ENCODE results near the gene PPIA.

Gene PPIA

DNA sequence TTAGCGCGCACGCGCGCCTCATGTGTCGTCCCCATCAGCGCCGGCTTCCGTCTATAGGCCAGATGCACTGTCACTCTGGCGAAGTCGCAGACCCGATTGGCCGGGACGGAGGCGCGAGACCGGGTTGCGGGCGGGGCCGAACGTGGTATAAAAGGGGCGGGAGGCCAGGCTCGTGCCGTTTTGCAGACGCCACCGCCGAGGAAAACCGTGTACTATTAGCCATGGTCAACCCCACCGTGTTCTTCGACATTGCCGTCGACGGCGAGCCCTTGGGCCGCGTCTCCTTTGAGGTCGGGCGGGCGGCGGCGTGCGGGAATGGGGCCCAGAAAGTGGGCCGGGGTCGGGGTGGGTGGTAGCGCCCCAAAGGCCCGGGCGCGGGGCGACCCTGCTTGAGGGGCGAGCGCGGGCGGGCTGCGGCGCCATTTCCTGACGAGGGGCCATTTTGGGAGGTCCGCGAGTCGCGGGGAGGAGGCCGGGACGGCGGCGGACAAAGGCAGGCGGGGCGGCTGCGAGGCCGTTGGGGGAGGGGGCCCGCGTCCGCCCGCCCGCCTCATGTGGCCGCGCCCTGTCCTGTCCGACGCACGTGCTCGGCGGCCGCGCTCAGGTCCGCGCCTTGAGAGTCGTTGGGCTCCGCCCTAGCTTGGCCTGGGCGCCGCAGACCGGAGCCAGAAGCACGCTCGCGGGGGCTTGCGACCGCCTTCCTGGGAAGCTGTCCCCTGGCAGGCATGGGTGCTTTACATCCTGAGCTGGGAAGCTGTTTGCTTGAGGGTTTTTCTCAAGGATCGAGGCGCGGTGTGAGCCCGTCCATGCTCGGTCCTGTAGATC is at the start of gene PPIA:
TSS of gene PPIA (plus strand) at position 178 of the 825 bp plus-strand sequence. CDS start at position 222, 44 bp downstream.
- peak; percentile 97 to 99 for DNase-seq

DNA sequence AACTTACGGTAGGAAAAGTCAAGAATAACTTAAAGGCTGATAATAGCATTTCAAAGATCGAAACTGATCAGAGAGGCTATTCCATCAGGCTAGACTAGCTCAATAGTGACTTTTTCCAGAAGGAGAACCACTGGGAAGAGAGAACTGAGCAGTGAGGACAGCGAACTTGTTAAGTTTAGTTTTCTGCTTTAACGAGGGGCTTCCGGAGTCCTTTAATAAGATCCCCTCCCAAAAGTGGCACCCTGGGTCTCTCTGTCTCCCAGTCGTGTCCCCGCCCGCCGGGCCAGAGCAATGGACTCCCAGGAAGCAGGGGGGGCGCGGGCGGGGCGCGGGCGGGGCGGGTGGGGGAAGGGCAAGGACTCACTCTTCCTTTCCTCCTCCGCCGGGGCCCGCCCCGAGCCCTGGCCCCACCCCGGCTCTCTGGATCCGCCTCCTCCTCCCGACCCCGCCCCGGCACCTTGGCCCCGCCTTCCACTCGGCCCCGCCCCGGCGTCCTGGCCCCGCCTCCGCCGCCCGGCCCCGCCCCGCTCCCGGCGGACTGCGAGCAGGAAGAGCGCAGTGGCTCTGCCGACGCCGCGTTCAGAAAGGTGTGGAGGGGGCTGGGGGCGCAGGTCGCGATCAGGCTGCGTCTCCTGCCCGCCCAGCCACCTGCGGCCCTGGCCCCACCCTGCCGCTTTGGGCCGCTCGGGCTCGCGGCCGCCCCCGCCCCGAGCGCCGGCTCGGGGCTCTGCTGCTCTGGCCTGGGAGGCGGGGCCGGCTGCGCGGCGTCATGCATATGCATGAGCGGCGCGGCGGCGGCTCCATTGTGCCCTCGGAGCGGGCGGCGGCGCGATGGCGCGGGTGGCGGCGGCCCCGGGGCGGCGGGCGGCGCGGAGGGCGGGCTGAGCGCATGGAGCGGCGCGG is 48.2 kb upstream of the PPIA start, which contains the start of gene ZMIZ2:
TSS of gene ZMIZ2 (plus strand) at position 803 of the 903 bp plus-strand sequence. CDS start 7,403 bp downstream, outside the sequence.
- peak; percentile 86 to 93 for DNase-seq

DNA sequence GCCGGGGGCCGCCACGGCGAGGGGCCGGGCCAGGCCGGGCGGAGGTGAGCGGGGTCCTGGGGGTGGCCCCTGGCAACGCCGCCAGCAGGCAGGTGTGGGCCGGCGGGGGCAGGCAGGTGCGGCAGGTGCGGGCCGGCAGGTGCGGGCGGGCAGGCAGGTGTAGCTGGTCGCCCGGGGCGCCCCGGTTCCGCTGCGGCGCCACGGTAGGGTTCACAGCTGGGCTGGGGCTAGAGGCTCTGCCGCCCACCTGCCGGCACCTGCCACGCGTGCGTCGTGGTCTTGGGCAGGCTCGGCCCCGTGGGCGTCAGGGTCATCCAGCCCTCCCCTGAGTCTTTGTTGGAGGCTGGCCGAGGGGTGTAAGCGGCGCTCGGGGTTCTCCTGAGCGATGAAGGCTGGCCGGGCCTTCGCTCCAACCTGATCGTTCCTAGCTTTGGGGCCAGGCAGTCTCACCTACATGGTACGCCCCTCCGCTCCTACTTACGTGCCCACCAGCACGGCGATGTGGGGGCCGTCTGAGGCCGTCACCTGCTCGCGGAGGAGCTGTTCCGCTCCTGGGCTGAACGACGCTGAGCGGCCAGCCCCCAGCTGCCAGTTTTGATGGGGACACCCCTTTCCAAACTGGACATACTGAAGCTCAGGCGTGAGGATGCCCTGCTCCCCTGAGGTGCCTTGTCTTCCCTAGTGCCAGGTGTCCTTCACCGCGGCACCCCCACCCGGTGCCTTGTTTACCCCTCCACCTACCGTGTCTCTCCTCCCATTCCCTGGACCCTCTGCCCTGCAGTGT is 47.3 kb upstream of the PPIA start:
- peak in 1 of 2 experiments; percentile 14 for DNase-seq

DNA sequence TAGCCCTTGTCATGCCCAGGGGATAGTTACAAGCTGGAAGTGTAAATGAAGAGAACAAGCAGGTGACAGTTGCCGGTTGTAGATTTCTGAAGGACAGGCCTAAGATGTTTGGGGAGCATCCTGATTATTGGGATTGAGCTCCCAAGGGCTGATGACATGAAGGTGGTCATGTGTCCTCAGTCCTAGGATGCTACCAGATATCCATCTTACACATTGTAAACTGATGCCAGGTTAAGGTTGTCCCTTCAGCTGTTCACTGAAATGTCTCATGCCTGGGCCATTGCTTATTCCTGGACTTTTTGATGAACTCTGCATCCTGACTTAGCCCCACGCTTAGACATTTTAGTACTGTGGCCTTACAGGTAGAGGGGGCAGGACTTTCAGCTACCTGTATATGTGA is 46.5 kb upstream of the PPIA start:
- DNase-seq = no peak

DNA sequence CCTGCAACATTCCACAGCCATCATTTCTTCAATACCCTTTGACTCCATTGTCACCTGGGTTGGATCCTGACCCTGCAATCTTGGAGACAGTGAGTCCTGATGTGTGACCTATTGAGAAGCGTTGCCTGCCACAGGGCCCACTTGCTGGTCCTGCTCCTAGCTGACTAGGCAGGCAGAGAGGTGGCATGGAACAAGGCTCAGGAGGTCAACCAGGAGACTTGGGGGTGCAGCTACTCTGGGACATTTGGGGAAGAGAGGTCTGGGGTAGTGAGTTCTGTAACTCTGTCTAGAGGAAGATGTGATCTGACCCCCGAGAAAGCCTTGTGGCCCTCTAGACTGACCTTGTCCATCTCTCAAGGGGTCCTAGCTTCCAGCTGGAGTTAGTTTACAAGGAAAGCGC is 46.1 kb upstream of the PPIA start:
- no peak for DNase-seq

DNA sequence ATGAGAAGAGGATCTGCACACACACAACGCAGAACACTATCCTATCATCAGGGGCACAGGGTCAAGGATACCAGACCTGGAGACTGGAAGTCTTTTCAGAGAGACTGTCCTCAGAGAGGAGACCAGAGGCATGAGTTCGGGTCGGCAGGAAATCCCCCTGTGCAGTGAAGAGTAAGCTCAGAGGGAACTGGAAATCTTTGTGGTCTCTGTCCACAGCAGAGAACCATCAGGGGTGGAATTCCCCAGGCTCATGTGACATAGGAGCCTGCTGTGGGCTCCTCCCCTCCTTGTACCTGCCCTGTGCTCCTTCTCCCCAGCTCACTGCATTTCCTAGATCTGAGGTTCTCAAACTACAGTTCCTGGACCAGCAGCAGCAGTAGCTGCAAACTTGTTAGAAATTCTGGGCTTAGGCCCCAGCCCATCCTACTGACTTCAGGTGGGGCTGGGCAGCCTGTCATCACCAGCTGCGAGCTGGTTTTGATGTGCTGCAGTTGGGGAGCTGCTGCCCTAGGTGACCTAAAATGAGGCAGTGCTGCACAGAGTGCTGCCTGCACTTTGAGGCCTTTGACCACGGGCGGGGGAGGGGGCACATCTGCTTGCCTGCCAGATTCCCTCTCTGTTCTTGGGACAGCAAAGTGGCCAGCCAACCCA is 45.4 kb upstream of the PPIA start:
- peak; percentile 36 to 63 for DNase-seq

DNA sequence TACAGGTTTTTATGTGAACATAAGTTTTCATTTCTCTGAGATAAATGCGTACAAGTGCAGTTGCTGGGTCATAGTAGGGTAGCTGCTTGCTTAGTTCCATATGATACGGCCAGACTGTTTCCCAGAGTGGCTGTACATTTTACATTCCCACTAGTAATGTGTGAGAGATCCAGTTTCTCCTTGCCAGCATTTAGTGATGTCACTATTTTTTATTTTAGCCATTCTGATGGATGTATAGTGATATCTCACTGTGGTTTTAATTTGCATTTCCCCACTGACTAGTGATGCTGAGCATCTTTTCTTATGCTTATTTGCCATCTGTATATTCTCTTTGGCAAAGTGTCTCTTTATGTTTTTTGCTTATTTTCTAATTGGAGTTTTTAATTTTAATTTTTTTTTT is 43.7 kb upstream of the PPIA start:
- no peak for DNase-seq

DNA sequence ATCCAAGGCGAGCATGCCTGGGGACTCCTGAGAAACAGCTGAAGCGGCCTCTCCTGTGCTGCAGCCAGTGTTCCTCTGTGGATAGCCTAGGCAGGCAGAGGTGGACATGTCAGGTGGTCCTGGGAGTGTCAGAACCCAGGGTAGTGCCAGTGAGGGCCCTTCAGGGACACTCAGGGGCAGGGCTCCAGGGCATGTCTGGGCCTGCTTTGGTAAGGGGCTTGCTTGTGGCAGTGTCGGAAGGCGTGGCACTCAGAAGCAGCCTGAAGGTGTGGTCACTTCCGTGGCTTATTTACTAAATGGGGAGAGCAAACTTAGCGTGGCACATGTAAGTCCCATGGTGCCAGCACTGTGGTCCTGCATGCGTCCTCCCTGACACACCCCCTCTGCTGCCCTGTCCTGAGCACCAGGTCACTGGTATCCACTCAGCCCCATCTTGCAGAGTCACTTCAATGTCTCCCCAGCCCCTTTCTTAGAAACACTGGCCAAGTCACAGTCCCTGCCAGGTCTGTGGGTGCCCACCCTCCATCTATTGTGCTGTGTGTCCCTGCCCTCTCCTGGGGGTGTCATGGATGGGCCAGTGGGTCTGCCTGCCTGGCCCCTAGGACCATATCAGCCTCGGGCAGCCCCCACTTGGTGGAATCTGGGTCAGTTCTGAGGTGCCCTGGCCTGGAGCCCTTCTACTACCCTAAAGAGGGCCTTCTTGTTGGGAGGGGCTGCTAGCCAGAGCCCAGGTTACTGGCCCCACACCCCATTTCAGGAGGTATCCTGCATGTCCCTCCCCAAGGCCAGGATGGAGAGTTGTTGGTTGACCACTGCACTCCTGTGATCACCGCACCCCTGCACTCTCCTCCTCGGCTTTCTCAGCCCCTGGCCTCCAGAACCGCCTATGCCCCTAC is 41.4 kb upstream of the PPIA start:
- DNase-seq = no peak

DNA sequence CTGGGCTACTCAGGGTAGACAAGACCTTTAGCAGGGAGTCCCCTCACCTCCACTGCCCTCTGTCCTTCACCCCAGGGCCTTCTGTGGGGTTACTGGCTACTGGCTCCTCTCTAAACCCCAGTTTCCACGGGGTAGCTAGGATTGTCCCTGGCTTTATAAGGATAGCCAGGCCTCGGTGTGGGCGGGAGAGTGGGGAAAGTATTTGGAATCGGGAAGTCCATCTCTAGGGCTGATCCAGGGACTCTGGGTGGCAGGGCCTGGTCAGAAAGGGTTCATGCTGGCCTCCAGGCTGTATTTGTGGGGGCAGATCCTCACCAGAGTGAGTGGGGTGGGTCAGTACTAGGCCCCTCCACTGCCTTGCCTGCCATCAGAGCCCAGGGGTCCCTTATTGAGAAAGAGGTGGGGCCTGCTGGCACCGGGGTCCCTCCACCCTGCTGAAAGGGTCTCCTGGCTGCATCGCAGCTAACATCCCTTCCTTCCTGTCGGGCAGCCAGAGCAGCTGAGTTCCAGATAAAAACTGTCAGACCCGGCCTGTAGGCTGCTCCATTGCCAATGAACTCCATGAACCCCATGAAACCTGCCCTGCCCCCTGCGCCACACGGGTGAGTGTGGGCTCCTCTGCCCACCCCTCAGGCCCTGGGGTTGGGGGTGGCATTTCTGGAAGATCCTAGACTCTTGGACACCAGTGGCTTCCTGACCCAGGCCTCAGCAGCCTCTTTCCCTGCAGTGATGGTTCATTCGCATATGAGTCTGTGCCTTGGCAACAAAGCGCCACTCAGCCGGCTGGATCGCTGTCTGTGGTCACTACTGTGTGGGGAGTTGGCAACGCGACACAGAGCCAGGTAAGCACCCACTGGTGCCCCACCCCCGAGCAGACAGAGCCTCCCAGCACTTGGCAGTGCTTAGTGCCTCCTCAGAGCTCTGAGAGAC is 40.5 kb upstream of the PPIA start:
- no peak for DNase-seq

DNA sequence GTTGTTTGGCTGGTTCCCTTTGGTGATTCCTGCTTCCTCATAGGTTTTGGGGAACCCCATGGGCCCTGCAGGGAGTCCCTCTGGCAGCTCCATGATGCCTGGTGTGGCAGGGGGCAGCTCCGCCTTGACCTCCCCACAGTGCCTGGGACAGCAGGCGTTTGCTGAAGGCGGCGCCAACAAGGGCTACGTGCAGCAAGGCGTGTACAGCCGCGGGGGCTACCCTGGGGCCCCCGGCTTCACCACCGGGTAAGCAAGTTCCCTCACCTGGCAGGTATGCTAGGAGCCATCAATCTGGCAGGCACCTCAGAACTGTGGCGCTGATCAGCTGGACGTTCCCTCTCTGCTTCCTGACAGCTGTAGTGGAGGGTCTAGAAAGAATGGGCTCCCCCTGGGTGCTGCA is 39.6 kb upstream of the PPIA start:
- DNase-seq = no peak

DNA sequence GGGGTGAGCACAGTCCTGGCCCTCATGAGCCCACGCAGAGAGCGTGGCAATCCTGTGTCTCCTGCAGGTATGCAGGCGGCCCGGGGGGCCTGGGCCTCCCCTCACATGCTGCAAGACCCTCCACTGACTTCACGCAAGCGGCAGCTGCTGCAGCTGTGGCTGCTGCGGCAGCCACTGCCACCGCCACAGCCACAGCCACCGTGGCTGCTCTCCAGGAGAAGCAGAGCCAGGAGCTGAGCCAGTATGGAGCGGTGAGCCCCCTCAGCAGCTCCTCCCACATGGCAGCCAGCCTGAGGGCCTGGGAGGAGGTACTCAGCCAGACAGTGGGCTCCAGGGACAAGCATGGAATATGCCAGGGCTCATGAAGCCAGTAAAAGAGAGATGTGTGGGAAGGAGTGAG is 39.2 kb upstream of the PPIA start:
- no peak for DNase-seq

GRCh38 chr7:44757739-44758138 is 38.7 kb upstream of the PPIA start:
- no peak for DNase-seq

- no peak for DNase-seq
Measured at GRCh38 chr7:44759246-44759645, 37.2 kb upstream of the PPIA start.

- no peak for DNase-seq
Measured at GRCh38 chr7:44760034-44760580, 36.4 kb upstream of the PPIA start.

DNA sequence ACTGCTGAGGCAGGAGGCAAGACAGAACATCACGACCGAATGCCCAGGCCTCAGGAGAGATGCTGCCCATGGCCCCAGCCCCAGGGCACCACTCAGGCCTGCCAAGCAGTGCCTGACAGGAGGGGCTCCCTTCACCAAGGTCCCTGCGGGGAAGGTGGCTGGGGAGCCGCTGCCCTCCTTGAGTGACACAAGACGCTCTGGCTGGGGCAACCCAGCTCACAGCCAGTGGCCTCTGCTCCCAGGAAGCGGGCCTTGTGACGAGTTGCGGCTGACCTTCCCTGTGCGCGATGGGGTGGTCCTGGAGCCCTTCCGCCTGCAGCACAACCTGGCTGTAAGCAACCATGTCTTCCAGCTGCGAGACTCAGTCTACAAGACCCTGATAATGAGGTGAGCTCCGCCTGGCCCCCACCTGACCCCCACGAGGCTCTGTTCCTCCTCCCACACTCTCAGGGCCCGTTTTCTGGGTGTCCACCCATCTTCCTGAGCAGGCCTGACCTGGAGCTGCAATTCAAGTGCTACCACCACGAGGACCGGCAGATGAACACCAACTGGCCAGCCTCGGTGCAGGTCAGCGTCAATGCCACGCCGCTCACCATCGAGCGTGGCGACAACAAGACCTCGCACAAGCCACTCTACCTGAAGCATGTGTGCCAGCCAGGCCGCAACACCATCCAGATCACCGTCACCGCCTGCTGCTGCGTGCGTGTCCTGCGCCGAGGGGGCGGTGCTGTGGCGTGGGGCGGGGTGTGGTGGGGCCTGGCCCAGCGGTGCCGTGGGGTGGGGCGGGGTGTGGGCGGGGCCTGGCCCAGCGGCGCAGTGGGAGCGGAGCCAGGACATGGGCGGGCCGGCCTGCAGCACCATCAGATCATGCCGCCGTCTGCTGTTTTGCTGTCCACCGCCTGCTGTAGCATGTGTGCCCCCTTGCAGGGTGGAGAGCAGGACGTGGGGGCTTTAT is 35.0 kb upstream of the PPIA start:
- no peak for DNase-seq

DNA sequence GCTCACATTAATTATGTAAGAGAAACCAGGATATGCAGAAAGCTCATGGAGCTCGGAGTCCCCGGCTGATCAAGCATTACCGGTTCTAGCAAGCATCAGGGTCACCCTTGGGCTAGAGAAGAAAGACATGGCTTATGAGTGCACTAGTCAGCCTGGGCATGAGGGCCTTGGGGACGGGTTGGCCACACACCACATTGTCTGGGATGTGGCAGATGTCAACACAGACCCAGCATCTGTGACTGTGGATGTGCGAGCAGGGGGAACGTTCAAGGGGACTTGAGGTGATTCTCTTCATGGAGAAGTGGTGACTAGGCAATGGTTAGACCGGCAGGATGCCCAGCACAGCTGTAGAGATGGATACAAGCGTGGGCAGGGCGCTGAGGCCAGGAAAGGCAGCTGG is 34.2 kb upstream of the PPIA start:
- DNase-seq = no peak

- no peak for DNase-seq
Measured at GRCh38 chr7:44762726-44763522, 33.6 kb upstream of the PPIA start.

- no peak for DNase-seq
Measured at GRCh38 chr7:44764081-44764480, 32.4 kb upstream of the PPIA start.

All from stimulated activated CD4-positive, alpha-beta T cell treated with anti-CD3 and anti-CD28 coated beads, Interleukin-4, amount 100 ng/mL, for 4 hours (primary cell).